Endothelial cell of umbilical vein (primary cell): ENCODE measurements around the gene RAB3GAP1. TPM values are rescaled to one million over a fixed set of nuclear protein-coding genes. Genes with fewer than 3 reads are reported as not detected.

Source experiments
- BruUV-seq: library from RNA; stranded (reverse); fragments of 400-500 nt; replicated peaks from 2 replicates; lab custom pipeline; 2021; lab: Mats Ljungman, UMichigan
- CTCF ChIA-PET: fragments of 300-600, 350-600 bp; sonication (Branson Sonifier 250); formaldehyde crosslinking; loops from one replicate; lab custom pipeline; 2021; ENCODE audit warnings: antibody characterized with exemption, inconsistent platforms; lab: Charles Lee
- POLR2A ChIA-PET: fragments of 300-600, 350-600 bp; sonication (Branson Sonifier 250); formaldehyde crosslinking; loops from one replicate; lab custom pipeline; 2021; ENCODE audit warnings: antibody characterized with exemption, inconsistent platforms; lab: Charles Lee
- DNase-seq: peaks from one replicate; pipeline ENCODE4 v3.0.0-alpha.2; 2011; ENCODE audit warnings: low read depth, low spot score
- FAIRE-seq: peaks from 2 replicates; lab custom pipeline; 2011; peaks lifted over from hg19 to GRCh38; lab: Jason Lieb, UNC
- H2AFZ ChIP-seq: 2 replicates; pipeline ENCODE4 v1.6.0; 2012; ENCODE audit warnings: low read depth, low read length, control low read depth, inconsistent platforms
- H3K27ac ChIP-seq: 2 replicates; pipeline ENCODE4 v1.5.1; 2011; ENCODE audit warnings: low read depth, mild to moderate bottlenecking, control low read depth, low read length, moderate library complexity; ENCODE audit not compliant: insufficient read depth
- H3K27me3 ChIP-seq, 2 experiments: 2 replicates each; pipeline versions ENCODE4 v1.6.0 to v1.6.1; 2011; ENCODE audit warnings: low read length in 2 of 2, mixed read lengths in 1 of 2; ENCODE audit not compliant: control insufficient read depth in 2 of 2, insufficient read depth in 2 of 2
- H3K36me3 ChIP-seq, 2 experiments: 2 replicates in 1 of 2; 3 replicates in 1 of 2; pipeline ENCODE4 v1.5.1; 2011; ENCODE audit warnings: low read length in 2 of 2, mild to moderate bottlenecking in 1 of 2, moderate library complexity in 1 of 2; ENCODE audit not compliant: control insufficient read depth in 2 of 2, insufficient read depth in 2 of 2; ENCODE audit errors: extremely low read depth in 1 of 2
- H3K4me1 ChIP-seq: 3 replicates; pipeline ENCODE4 v1.5.1; 2011; ENCODE audit warnings: mild to moderate bottlenecking, low read length; ENCODE audit not compliant: control insufficient read depth, insufficient read depth; ENCODE audit errors: extremely low read depth
- H3K4me2 ChIP-seq: 2 replicates; pipeline ENCODE4 v1.6.1; 2011; ENCODE audit warnings: low read length, control low read depth, mixed read lengths; ENCODE audit not compliant: insufficient read depth
- H3K4me3 ChIP-seq, 3 experiments: fragments of 200-600 bp in 1 of 3; sonication (generic), shearing (Covaris generic) in 1 of 3; replicated peaks in 1 of 3; 2 replicates each; pipeline ENCODE4 v1.5.1; 2011 to 2016; ENCODE audit warnings: control low read depth in 3 of 3, low read length in 3 of 3, mild to moderate bottlenecking in 2 of 3, inconsistent platforms in 1 of 3, low read depth in 1 of 3, moderate library complexity in 1 of 3; ENCODE audit not compliant: insufficient read depth in 1 of 3
- H3K79me2 ChIP-seq: 2 replicates; pipeline ENCODE4 v1.6.0; 2012; ENCODE audit warnings: low read length, inconsistent platforms; ENCODE audit not compliant: control insufficient read depth, insufficient read depth
- H3K9ac ChIP-seq: replicated peaks from 2 replicates; pipeline ENCODE3; 2011; ENCODE audit warnings: low read length, control low read depth; ENCODE audit not compliant: insufficient read depth; ENCODE audit errors: extremely low read depth
- H3K9me1 ChIP-seq: replicated peaks from 3 replicates; pipeline ENCODE4 v1.6.0; 2011; ENCODE audit warnings: mild to moderate bottlenecking, low read length; ENCODE audit not compliant: control insufficient read depth, insufficient read depth; ENCODE audit errors: extremely low read depth
- H3K9me3 ChIP-seq: replicated peaks from 2 replicates; pipeline ENCODE4 v1.5.1; 2012; ENCODE audit warnings: low read length, inconsistent platforms; ENCODE audit not compliant: control insufficient read depth, insufficient read depth
- H4K20me1 ChIP-seq: replicated peaks from 2 replicates; pipeline ENCODE3; 2011; ENCODE audit warnings: mild to moderate bottlenecking, low read length; ENCODE audit not compliant: control insufficient read depth, insufficient read depth; ENCODE audit errors: extremely low read depth
- CTCF ChIP-seq, 2 donors: IDR thresholded peaks; 1 replicate in 1 of 2; 2 replicates in 1 of 2; pipeline ENCODE4 v1.5.1; 2011; ENCODE audit warnings: low read length in 2 of 2, mild to moderate bottlenecking in 2 of 2, moderate library complexity in 2 of 2, control low read depth in 1 of 2, inconsistent platforms in 1 of 2, low read depth in 1 of 2; ENCODE audit not compliant: insufficient read depth in 1 of 2; ENCODE audit errors: extremely low read depth in 1 of 2
- EZH2 ChIP-seq: IDR thresholded peaks from 2 replicates; pipeline ENCODE4 v1.6.1; 2012; ENCODE audit warnings: borderline replicate concordance, low read depth, mild to moderate bottlenecking, moderate library complexity, low read length, inconsistent platforms; ENCODE audit not compliant: severe bottlenecking
- FOS ChIP-seq: IDR thresholded peaks from 2 replicates; pipeline ENCODE4 v1.6.1; 2011; ENCODE audit warnings: mild to moderate bottlenecking, low read length, moderate library complexity, borderline replicate concordance; ENCODE audit not compliant: insufficient read depth
- GATA2 ChIP-seq: IDR thresholded peaks from 2 replicates; pipeline ENCODE4 v1.7.0; 2011; ENCODE audit warnings: low read depth, mild to moderate bottlenecking, moderate library complexity, mixed read lengths, low read length; ENCODE audit not compliant: insufficient read length, insufficient read depth
- JUN ChIP-seq: IDR thresholded peaks from 2 replicates; pipeline ENCODE4 v1.6.1; 2011; ENCODE audit warnings: borderline replicate concordance, low read depth; ENCODE audit not compliant: insufficient read length, insufficient read depth
- MAX ChIP-seq: IDR thresholded peaks from 2 replicates; pipeline ENCODE4 v1.6.1; 2011; ENCODE audit not compliant: insufficient read depth, insufficient read length
- MYC ChIP-seq: IDR thresholded peaks from one replicate; pipeline ENCODE4 v1.6.1; 2011; ENCODE audit warnings: mild to moderate bottlenecking, low read depth, low read length
- POLR2A ChIP-seq: IDR thresholded peaks from 2 replicates; pipeline ENCODE4 v1.6.1; 2012; ENCODE audit warnings: low read depth, mild to moderate bottlenecking, control low read depth, low read length
- POLR2AphosphoS5 ChIP-seq: IDR thresholded peaks from 2 replicates; pipeline ENCODE4 v1.6.1; 2012; ENCODE audit warnings: low read depth, mild to moderate bottlenecking, control low read depth, low read length, moderate library complexity; ENCODE audit not compliant: insufficient read depth
- dilution Hi-C: fragments of 300-500 bp; cut with MboI; formaldehyde crosslinking; loops from one replicate; pipeline ENCODE4 v1.15.0; 2019; ENCODE audit warnings: low sequenced_read_pairs; ENCODE audit not compliant: extremely low pct_ligation_motif_present
- intact Hi-C: fragments of 100-400 bp; cut with micrococcal nuclease; formaldehyde crosslinking; loops from one replicate; pipeline ENCODE4 v1.10.0; 2022
- polyA plus RNA-seq, 4 experiments: library from polyadenylated mRNA; depleted of rRNA in 3 of 4; stranded (reverse) in 3 of 4; unstranded in 1 of 4; fragments of >200 nt; gene quantifications; 2 replicates each; pipeline versions ENCODE4 v1.2.1 to v1.2.3, GENCODE V29; 2011 to 2012; ENCODE audit warnings: missing spikeins in 1 of 4
- total RNA-seq: library from RNA; stranded (reverse); gene quantifications from 2 replicates; pipeline ENCODE4 v1.2.3, GENCODE V29; 2021

Gene RAB3GAP1
- total and polyA plus RNA-seq, 2 donors (not counting 3 experiments of a cell fraction or from before 2014, with no cell fraction given), result 14.9 to 39.5 TPM

- no peak overlapping the region for H2AFZ ChIP-seq
- intact Hi-C loops, result no loop called here
- H3K79me2 ChIP-seq, result no peaks in the 10 kb centered on the region
- dilution Hi-C loops, result no loop called here
- H3K27ac ChIP-seq, result no peak overlapping the region
- FAIRE-seq (no peak), DNase-seq (no peak)
- no peaks in the 10 kb centered on the region for H3K9me3 ChIP-seq
- peaks cover 2% of the 10 kb centered on the region in 2 experiments for H3K36me3 ChIP-seq
- no peak overlapping the region for H3K4me2 ChIP-seq
- no peaks in the 10 kb centered on the region for H3K9me1 ChIP-seq
- no TSS peak for BruUV-seq
- no peaks in the 10 kb centered on the region for H3K4me1 ChIP-seq
- no peak overlapping the region for H3K9ac ChIP-seq
- no peak overlapping the region for H3K4me3 ChIP-seq
- ChIA-PET POLR2A (interaction anchor here (0.7 kb wide), 1 partner anchor 59 kb away, joined by 5 read pairs; no protein-coding TSS in a partner anchor), CTCF (interaction anchor here (1.4 to 1.8 kb wide), 3 partner anchors 12 to 590 kb away, joined by 4 to 5 read pairs (median 4); no protein-coding TSS in a partner anchor)
- TF ChIP-seq EZH2 (no peak), GATA2 (no peak), CTCF (IDR thresholded peaks at IDR 0.05; ENCODE audit: extremely low read depth in 1 of 2, insufficient read depth in 1 of 2, low read depth in 1 of 2, low read length in 2 of 2) (no peak)
- H3K27me3 ChIP-seq, result no peaks in the 10 kb centered on the region
- H4K20me1 ChIP-seq, result no peaks in the 10 kb centered on the region
Measured at GRCh38 chr2:135119582-135119981, 67.5 kb downstream of the RAB3GAP1 start.

GRCh38 chr2:135121016-135121657 lies 69.0 kb downstream of the RAB3GAP1 start:
- Histone ChIP-seq H3K79me2 (no peaks in the 10 kb centered on the region), H3K27me3 (no peaks in the 10 kb centered on the region), H3K36me3 (peaks cover 2 to 4% of the 10 kb centered on the region in 2 experiments), H3K4me3 (no peak overlapping the region), H3K9ac (no peak overlapping the region), H3K9me1 (no peaks in the 10 kb centered on the region), H4K20me1 (no peaks in the 10 kb centered on the region), H3K27ac (no peak overlapping the region), H2AFZ (no peak overlapping the region), H3K4me1 (no peaks in the 10 kb centered on the region), H3K9me3 (no peaks in the 10 kb centered on the region), H3K4me2 (no peak overlapping the region)
- intact Hi-C loops (no loop called here), dilution Hi-C loops (no loop called here)
- BruUV-seq, result no TSS peak
- TF ChIP-seq MAX (no peak), POLR2AphosphoS5 (no peak), EZH2 (no peak), FOS (no peak), CTCF (IDR thresholded peaks at IDR 0.05; ENCODE audit: extremely low read depth in 1 of 2, insufficient read depth in 1 of 2, low read depth in 1 of 2, low read length in 2 of 2) (no peak), POLR2A (no peak), JUN (no peak), GATA2 (no peak), MYC (no peak)
- ChIA-PET CTCF (no interaction called here), POLR2A (no interaction called here)
- no peak for DNase-seq
- no peak for FAIRE-seq
